Transverse colon (tissue), 4 donors: Measurements from ENCODE around the gene PKIG. TPM values are rescaled to one million over a fixed set of nuclear protein-coding genes. Genes with fewer than 3 reads are reported as not detected.

Source experiments
- DNase-seq: peaks from one replicate; pipeline ENCODE4 v3.0.0-alpha.2; 2019
- H3K27ac ChIP-seq, 4 donors: fragments of 200-600 bp; sonication (generic); 2 replicates each; pipeline ENCODE4 v1.5.1; 2016 to 2018; ENCODE audit warnings: inconsistent platforms in 4 of 4
- H3K27me3 ChIP-seq: fragments of 200-600 bp; sonication (generic); 2 replicates; pipeline ENCODE4 v1.5.1; 2017; ENCODE audit warnings: inconsistent platforms
- H3K36me3 ChIP-seq, 4 donors: fragments of 200-600 bp; sonication (generic); 2 replicates each; pipeline ENCODE4 v1.5.1; 2017 to 2019; ENCODE audit warnings: inconsistent platforms in 4 of 4
- H3K4me1 ChIP-seq, 4 donors: fragments of 200-600 bp; sonication (generic); 2 replicates each; pipeline ENCODE4 v1.5.1; 2017 to 2020; ENCODE audit warnings: inconsistent platforms in 4 of 4
- H3K4me3 ChIP-seq, 4 donors: fragments of 200-600 bp; sonication (generic); 1 replicate in 1 of 4; 2 replicates in 3 of 4; pipeline versions ENCODE4 v1.5.1 to v1.6.1; 2017 to 2019; ENCODE audit warnings: inconsistent platforms in 4 of 4
- H3K9me3 ChIP-seq, 2 donors: fragments of 200-600 bp; sonication (generic); 2 replicates each; pipeline ENCODE4 v1.5.1; 2017 to 2019; ENCODE audit warnings: inconsistent platforms in 2 of 2
- CTCF ChIP-seq, 5 experiments: fragments of 200-600 bp in 3 of 5; fragments of 450-650 bp in 2 of 5; sonication (generic) in 3 of 5; IDR thresholded peaks; 1 replicate in 2 of 5; 2 replicates in 3 of 5; pipeline ENCODE4 v1.5.1; 2016 to 2017; ENCODE audit warnings: antibody characterized with exemption in 5 of 5, inconsistent platforms in 3 of 5, mild to moderate bottlenecking in 2 of 5, moderate library complexity in 1 of 5
- EP300 ChIP-seq: sonication (generic); formaldehyde crosslinking; IDR thresholded peaks from one replicate; pipeline ENCODE4 v1.6.1; 2017; ENCODE audit warnings: antibody characterized with exemption, low read depth
- POLR2A ChIP-seq: fragments of 450-650 bp; IDR thresholded peaks from one replicate; pipeline ENCODE4 v1.6.1; 2016; ENCODE audit warnings: antibody characterized with exemption, mild to moderate bottlenecking, moderate library complexity
- POLR2AphosphoS5 ChIP-seq, 3 donors: sonication (generic); formaldehyde crosslinking; IDR thresholded peaks; one replicate each; pipeline ENCODE4 v1.6.1; 2016; ENCODE audit warnings: antibody characterized with exemption in 3 of 3
- WGBS, 2 donors: methylation state at CpG; one replicate each; pipeline ENCODE4 v1.1.5; 2018; ENCODE audit warnings: low coverage in 1 of 2; 5-methylcytosine and 5-hydroxymethylcytosine counted together
- in situ Hi-C, 4 donors: fragments of 200-750 bp; cut with MboI; loops; one replicate each; pipeline versions ENCODE4 v1.15.0 to v1.15.1; 2017; ENCODE audit warnings: low sequenced_read_pairs in 3 of 4, low pct_ligation_motif_present in 1 of 4, low pct_unique_long_range_greater_than_20kb in 1 of 4
- intact Hi-C: fragments of 100-400 bp; cut with DNase I; formaldehyde crosslinking; loops from one replicate; pipeline ENCODE4 v1.15.1; 2023; ENCODE audit warnings: low total_unique reads
- total RNA-seq, 4 donors: library from RNA; depleted of rRNA; stranded (reverse); fragments of >200 nt; gene quantifications; one replicate each; pipeline ENCODE4 v1.1.0, GENCODE V29; 2016

PKIG gene
- total RNA-seq, 4 donors from 2014 or later, result 40.8 to 106 (median 80.4) TPM

DNA sequence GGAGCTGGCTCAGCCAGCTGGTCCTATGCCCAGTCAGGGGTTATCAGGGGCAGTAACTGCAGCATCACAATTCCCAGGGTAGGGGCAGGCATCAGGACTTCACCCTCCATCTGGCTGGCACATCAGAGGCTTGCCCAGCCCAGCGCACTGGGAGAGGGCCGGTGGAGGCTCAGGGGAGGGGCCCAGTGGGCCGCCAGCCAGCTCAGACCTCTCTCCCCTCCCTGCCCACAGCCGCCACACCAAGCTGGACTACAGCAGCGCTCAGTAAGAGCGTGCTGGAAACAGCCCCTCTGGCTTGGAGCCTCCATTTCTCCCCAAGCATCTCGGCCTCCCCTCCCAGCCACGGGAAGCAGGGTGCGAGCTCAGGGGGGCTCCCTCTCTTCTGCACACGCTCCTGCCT is 47.2 kb downstream of the PKIG start:
- 75% methylated on average over 5 of the region's 10 CpGs; no CpG with 5 or more reads in 1 of the 2 donors for WGBS, 2 donors
- DNase-seq, result no peak
- in situ Hi-C loops, result no loop called here

GRCh38 chr20:44630297-44630696 is 47.9 kb downstream of the PKIG start:
- TF ChIP-seq POLR2A (no peak), POLR2AphosphoS5 (IDR thresholded peaks at IDR 0.05) (no peak), EP300 (no peak), CTCF (IDR thresholded peaks at IDR 0.05) (no peak)
- H3K4me1 ChIP-seq, result no peaks in the 10 kb centered on the region
- WGBS, 2 donors, result 90 to 94% methylated on average over 5 of the region's 5 CpGs
- H3K27me3 ChIP-seq, result no peaks in the 10 kb centered on the region
- no peaks in the 10 kb centered on the region for H3K9me3 ChIP-seq
- DNase-seq, result no peak
- intact Hi-C loops, result no loop called here
- H3K4me3 ChIP-seq, result no peak overlapping the region
- no peak overlapping the region for H3K27ac ChIP-seq
- in situ Hi-C loops, result no loop called here
- no peaks in the 10 kb centered on the region for H3K36me3 ChIP-seq

More for the DNA sequence above, 47.2 kb downstream of the PKIG start:
- H3K9me3 ChIP-seq, result no peaks in the 10 kb centered on the region
- H3K4me3 ChIP-seq, result no peak overlapping the region
- intact Hi-C loops, result no loop called here
- no peaks in the 10 kb centered on the region for H3K27me3 ChIP-seq
- TF ChIP-seq EP300, result no peak
- no peak for TF ChIP-seq CTCF (IDR thresholded peaks at IDR 0.05)
- TF ChIP-seq POLR2AphosphoS5 (IDR thresholded peaks at IDR 0.05), result no peak
- TF ChIP-seq POLR2A, result no peak
- no peaks in the 10 kb centered on the region for H3K4me1 ChIP-seq
- no peaks in the 10 kb centered on the region for H3K36me3 ChIP-seq
- no peak overlapping the region for H3K27ac ChIP-seq

GRCh38 chr20:44632103-44632752 is 49.8 kb downstream of the PKIG start:
- Histone ChIP-seq H3K36me3 (no peaks in the 10 kb centered on the region), H3K27me3 (no peaks in the 10 kb centered on the region), H3K4me3 (no peak overlapping the region), H3K4me1 (no peaks in the 10 kb centered on the region), H3K27ac (no peak overlapping the region), H3K9me3 (no peaks in the 10 kb centered on the region)
- DNase-seq, result no peak
- no peak for TF ChIP-seq EP300
- no peak for TF ChIP-seq CTCF (IDR thresholded peaks at IDR 0.05)
- no peak for TF ChIP-seq POLR2A
- TF ChIP-seq POLR2AphosphoS5 (IDR thresholded peaks at IDR 0.05), result no peak
- in situ Hi-C loops (no loop called here), intact Hi-C loops (no loop called here)
- WGBS, 2 donors, result 78% methylated on average over 8 of the region's 8 CpGs; no CpG with 5 or more reads in 1 of the 2 donors

GRCh38 chr20:44633187-44633810 is 50.9 kb downstream of the PKIG start:
- in situ Hi-C loops (no loop called here), intact Hi-C loops (no loop called here)
- Histone ChIP-seq H3K4me3 (no peak overlapping the region), H3K27me3 (no peaks in the 10 kb centered on the region), H3K4me1 (no peaks in the 10 kb centered on the region), H3K9me3 (no peaks in the 10 kb centered on the region), H3K27ac (peak overlapping the region in 1 of 4 donors; percentile 30), H3K36me3 (no peaks in the 10 kb centered on the region)
- no peak for DNase-seq
- WGBS, 2 donors, result 82 to 100% methylated on average over 1 to 3 of the region's 3 CpGs
- TF ChIP-seq POLR2AphosphoS5 (IDR thresholded peaks at IDR 0.05) (no peak), EP300 (no peak), POLR2A (no peak), CTCF (IDR thresholded peaks at IDR 0.05) (no peak)
